Measurements from ENCODE around the gene TXNRD1. TPM values are rescaled to one million over a fixed set of nuclear protein-coding genes. Genes with fewer than 3 reads are reported as not detected.

Gene TXNRD1
- total and polyA plus RNA-seq, 7 donors, result 55.9 to 188 (median 121) TPM

DNA sequence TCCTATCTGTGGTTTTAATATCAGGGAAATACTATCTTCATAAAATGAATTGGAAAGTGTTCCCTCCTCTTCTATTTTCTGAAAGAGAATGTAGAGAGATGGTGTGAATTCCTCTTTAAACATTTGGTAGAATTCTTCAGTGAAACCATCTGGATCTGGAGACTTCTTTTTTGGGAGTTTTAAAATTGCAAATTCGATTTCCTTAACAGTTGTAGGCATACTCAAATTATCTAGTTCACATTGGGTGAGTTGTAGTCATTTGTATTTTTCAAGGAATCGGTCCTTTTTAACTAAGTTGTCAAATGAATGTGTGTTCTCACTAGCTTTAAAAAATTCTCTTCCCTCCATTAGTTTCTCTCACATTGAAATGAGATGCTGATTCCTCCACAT, 165.8 kb downstream of the TXNRD1 start:
- intact Hi-C loops (cut with DNase I), result loop anchor here (5.0 to 10.0 kb wide), 2 partner anchors 293 to 671 kb away; no protein-coding TSS in a partner anchor
- no peaks in the 10 kb centered on the region for H3K9me3 ChIP-seq
- H3K4me3 ChIP-seq, result no peak overlapping the region
- no peaks in the 10 kb centered on the region for H3K27me3 ChIP-seq
- H3K4me1 ChIP-seq, result peaks cover 0 to 15% (median 4%) of the 10 kb centered on the region in 4 donors
- WGBS, 2 donors, result 47 to 65% methylated on average over 2 of the region's 2 CpGs
- no peak overlapping the region for H3K27ac ChIP-seq
- DNase-seq, result no peak
- TF ChIP-seq POLR2AphosphoS5 (IDR thresholded peaks at IDR 0.05) (no peak), EP300 (IDR thresholded peaks at IDR 0.05) (no peak), POLR2A (IDR thresholded peaks at IDR 0.05) (no peak)
- TF ChIP-seq, protein P1, sequence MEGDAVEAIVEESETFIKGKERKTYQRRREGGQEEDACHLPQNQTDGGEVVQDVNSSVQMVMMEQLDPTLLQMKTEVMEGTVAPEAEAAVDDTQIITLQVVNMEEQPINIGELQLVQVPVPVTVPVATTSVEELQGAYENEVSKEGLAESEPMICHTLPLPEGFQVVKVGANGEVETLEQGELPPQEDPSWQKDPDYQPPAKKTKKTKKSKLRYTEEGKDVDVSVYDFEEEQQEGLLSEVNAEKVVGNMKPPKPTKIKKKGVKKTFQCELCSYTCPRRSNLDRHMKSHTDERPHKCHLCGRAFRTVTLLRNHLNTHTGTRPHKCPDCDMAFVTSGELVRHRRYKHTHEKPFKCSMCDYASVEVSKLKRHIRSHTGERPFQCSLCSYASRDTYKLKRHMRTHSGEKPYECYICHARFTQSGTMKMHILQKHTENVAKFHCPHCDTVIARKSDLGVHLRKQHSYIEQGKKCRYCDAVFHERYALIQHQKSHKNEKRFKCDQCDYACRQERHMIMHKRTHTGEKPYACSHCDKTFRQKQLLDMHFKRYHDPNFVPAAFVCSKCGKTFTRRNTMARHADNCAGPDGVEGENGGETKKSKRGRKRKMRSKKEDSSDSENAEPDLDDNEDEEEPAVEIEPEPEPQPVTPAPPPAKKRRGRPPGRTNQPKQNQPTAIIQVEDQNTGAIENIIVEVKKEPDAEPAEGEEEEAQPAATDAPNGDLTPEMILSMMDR (IDR thresholded peaks at IDR 0.05), result no peak
- H3K36me3 ChIP-seq, result no peaks in the 10 kb centered on the region

DNA sequence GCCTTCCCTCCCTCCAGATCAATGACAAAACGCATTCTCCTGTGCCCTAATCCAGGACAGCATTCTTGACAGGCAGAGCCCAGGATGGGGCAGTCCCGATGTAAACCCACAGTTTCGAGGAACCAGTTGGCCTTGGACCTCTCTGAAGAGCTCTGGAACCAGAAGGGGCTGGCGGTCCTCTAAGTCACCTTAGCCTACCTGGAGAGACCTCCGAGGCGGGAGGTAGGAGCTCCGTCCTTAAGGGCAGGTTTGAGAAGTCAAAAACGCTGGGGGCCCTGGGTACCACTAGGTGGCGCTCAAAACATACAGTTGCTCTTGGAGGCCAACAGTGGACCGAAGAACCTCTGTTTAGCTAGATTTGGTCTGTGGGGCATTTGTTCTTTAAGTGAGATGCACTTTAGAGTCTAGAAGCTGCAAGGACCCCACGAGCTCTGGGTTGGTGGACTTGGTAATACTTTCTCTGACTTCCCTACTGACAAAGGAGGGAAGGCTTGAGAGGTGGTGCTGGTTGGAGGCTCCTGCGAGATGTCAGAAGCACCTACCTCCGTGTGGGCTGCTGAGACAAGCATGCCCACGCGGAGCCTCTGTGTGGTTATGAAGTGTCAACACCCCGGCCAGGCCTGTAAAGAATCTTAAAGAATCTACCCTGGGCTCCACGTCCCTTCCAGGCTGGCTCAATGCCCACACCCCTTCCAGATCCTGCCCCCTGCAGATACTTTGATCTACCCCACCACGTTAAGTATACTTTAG, 166.3 kb downstream of the TXNRD1 start:
- no peak overlapping the region for H3K4me3 ChIP-seq
- TF ChIP-seq, protein P1 (IDR thresholded peaks at IDR 0.05), result peak; percentile 83 to 95 (median 94)
- no peak for TF ChIP-seq POLR2A (IDR thresholded peaks at IDR 0.05)
- TF ChIP-seq EP300 (IDR thresholded peaks at IDR 0.05), result no peak
- TF ChIP-seq POLR2AphosphoS5 (IDR thresholded peaks at IDR 0.05), result no peak
- H3K4me1 ChIP-seq, result peaks cover 0 to 12% (median 4%) of the 10 kb centered on the region in 4 donors
- WGBS, 2 donors, result 25 to 33% methylated on average over 18 of the region's 18 CpGs
- H3K9me3 ChIP-seq, result no peaks in the 10 kb centered on the region
- peak; percentile 87 for DNase-seq
- intact Hi-C loops (cut with DNase I), result loop anchor here (1.0 to 10.0 kb wide), 3 partner anchors 293 to 670 kb away; no protein-coding TSS in a partner anchor
- H3K36me3 ChIP-seq, result no peaks in the 10 kb centered on the region
- no peak overlapping the region for H3K27ac ChIP-seq
- no peaks in the 10 kb centered on the region for H3K27me3 ChIP-seq

DNA sequence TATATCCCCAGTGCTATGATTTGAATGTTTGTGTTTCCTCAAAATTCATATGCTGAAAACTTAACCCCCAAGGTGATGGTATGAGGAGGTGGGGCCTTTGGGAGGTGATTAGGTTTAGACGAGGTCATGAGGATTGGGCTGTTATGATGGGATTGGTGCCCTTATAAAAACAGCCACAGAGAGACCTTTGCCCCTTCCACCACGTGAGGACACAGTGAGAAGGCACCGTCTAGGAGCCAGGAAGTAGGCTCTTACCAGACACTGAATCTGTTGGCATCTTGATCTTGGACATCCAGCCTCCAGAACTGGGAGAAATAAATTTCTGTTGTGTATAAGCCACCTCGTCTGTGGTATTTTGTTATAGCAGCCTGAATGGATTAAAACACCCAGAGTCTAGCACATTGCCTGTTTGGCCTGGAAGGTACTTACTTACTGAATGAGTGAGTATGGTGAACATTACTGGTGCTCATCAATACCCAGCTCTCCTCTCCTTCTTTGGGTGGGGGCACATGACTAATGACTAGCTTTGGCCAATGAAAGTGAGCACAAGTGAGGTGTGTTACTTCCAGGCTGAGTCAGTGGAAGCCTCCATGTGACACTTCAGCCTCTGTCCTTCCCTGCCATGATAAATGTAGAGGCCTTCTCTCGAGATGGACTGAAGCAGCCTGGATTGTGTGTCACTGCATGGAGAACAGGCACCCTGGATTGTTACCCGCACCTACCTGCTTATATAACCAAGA, 168.7 kb downstream of the TXNRD1 start:
- H3K27me3 ChIP-seq, result no peaks in the 10 kb centered on the region
- 54 to 80% methylated on average over 6 of the region's 6 CpGs for WGBS, 2 donors
- H3K4me1 ChIP-seq, result peaks cover 0 to 9% (median 4%) of the 10 kb centered on the region in 4 donors
- TF ChIP-seq EP300 (IDR thresholded peaks at IDR 0.05), result no peak
- TF ChIP-seq, protein P1 (IDR thresholded peaks at IDR 0.05), result no peak
- no peak for TF ChIP-seq POLR2AphosphoS5 (IDR thresholded peaks at IDR 0.05)
- no peak for TF ChIP-seq POLR2A (IDR thresholded peaks at IDR 0.05)
- no peaks in the 10 kb centered on the region for H3K36me3 ChIP-seq
- no peak overlapping the region for H3K4me3 ChIP-seq
- H3K27ac ChIP-seq, result no peak overlapping the region
- intact Hi-C loops (cut with DNase I), result loop anchor here (5.0 to 10.0 kb wide), 2 partner anchors 290 to 668 kb away; no protein-coding TSS in a partner anchor
- no peak for DNase-seq
- no peaks in the 10 kb centered on the region for H3K9me3 ChIP-seq

DNA sequence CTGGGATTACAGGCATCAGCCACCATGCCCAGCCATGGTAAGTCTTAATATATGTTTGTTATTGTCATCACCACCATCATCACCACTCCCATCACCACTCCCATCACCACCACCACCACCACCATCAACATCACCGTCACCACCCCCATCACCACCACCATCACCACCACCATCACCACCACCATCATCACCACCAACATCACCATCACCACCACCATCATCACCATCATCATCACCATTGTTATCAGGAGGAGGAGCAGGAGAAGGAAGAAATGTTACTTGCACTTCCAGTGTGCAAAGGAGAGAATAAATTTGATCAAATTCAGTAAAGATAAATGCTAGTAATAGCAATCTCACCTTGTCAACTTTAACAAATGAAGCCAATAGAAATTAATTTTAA, 169.9 kb downstream of the TXNRD1 start:
- Histone ChIP-seq H3K4me1 (peaks cover 0 to 9% (median 4%) of the 10 kb centered on the region in 4 donors), H3K36me3 (no peaks in the 10 kb centered on the region), H3K27ac (no peak overlapping the region), H3K4me3 (no peak overlapping the region), H3K27me3 (no peaks in the 10 kb centered on the region), H3K9me3 (no peaks in the 10 kb centered on the region)
- WGBS, 2 donors, result 95 to 97% methylated on average over 1 of the region's 1 CpG
- no peak for DNase-seq
- intact Hi-C loops (cut with DNase I), result loop anchor here (10.0 kb wide), 1 partner anchor 289 kb away; no protein-coding TSS in a partner anchor
- TF ChIP-seq POLR2A (IDR thresholded peaks at IDR 0.05) (no peak), EP300 (IDR thresholded peaks at IDR 0.05) (no peak), POLR2AphosphoS5 (IDR thresholded peaks at IDR 0.05) (no peak)
- TF ChIP-seq, protein P1 (IDR thresholded peaks at IDR 0.05), result no peak
